ENCODE results near the gene ZXDA.
"Not testable (repeated sequence)": the region's sequence is repeated elsewhere in the genome, so short reads cannot be mapped to it uniquely, and the experiment has no call there.

The ZXDA gene

GRCh38 chrX:57910287-57910912, at the start of gene ZXDA:
TSS of gene ZXDA (minus strand) at chrX:57910458. CDS start at chrX:57910420, 38 bp downstream.
- peak; percentile 3 for DNase-seq

- DNase-seq: no peak
These were observed 42.0 kb upstream of the ZXDA start for GRCh38 chrX:57952320-57952678.

GRCh38 chrX:57951666-57952319, 41.5 kb upstream of the ZXDA start:
- DNase-seq: no peak

- DNase-seq: no peak
These were observed 23.1 kb upstream of the ZXDA start for GRCh38 chrX:57933321-57933720.

- DNase-seq: no peak
These were observed 22.0 kb upstream of the ZXDA start for GRCh38 chrX:57932266-57932665.

GRCh38 chrX:57930051-57930450, 19.8 kb upstream of the ZXDA start:
- no peak for DNase-seq

- DNase-seq: no peak
These were observed 19.1 kb upstream of the ZXDA start for GRCh38 chrX:57929373-57929772.

- DNase-seq: no peak
These were observed 15.5 kb upstream of the ZXDA start for GRCh38 chrX:57925806-57926205.

- no peak for DNase-seq
These were observed 8.6 kb upstream of the ZXDA start for GRCh38 chrX:57918750-57919436.

GRCh38 chrX:57915680-57916079, 5.4 kb upstream of the ZXDA start:
- no peak for DNase-seq

- DNase-seq: not testable (repeated sequence)
These were observed 517 bp downstream of the ZXDA start for GRCh38 chrX:57909595-57910286.

- DNase-seq: peak; percentile 19
These were observed 1.2 kb downstream of the ZXDA start for GRCh38 chrX:57908972-57909594.

- DNase-seq: no peak
These were observed 3.5 kb downstream of the ZXDA start for GRCh38 chrX:57906790-57907189.

GRCh38 chrX:57905141-57905540, 5.1 kb downstream of the ZXDA start:
- DNase-seq: no peak

- DNase-seq: no peak
These were observed 5.9 kb downstream of the ZXDA start for GRCh38 chrX:57904176-57904880.

GRCh38 chrX:57902633-57903032, 7.6 kb downstream of the ZXDA start:
- no peak for DNase-seq

GRCh38 chrX:57901466-57901865, 8.8 kb downstream of the ZXDA start:
- no peak for DNase-seq

- DNase-seq: no peak
These were observed 9.3 kb downstream of the ZXDA start for GRCh38 chrX:57900975-57901374.

GRCh38 chrX:57899906-57900305, 10.4 kb downstream of the ZXDA start:
- no peak for DNase-seq

- no peak for DNase-seq
These were observed 11.2 kb downstream of the ZXDA start for GRCh38 chrX:57899064-57899463.

- no peak for DNase-seq
These were observed 38.8 kb downstream of the ZXDA start for GRCh38 chrX:57871463-57871862.
